A549 (cell line): ENCODE data around the gene GALNT15. TPM values are rescaled to one million over a fixed set of nuclear protein-coding genes. Genes with fewer than 3 reads are reported as not detected.
A peak's percentile ranks its signal among the peaks of the same experiment; 100 is the strongest.

Source experiments
- ATAC-seq, 2 experiments: fragments of 200-7000 bp in 1 of 2; fragments of >200 bp in 1 of 2; cut with Nextera tagmentation in 1 of 2; cut with Tn5 transposase in 1 of 2; 3 replicates each; pipeline versions ENCODE4 v1.8.0 to v1.9.1; 2018 to 2020; ENCODE audit warnings: mild to moderate bottlenecking in 1 of 2, moderate library complexity in 1 of 2
- CTCF ChIA-PET: fragments of 300-600 bp; sonication (Branson Sonifier 250); formaldehyde crosslinking; extraction: SDS; loops from one replicate; lab custom pipeline; 2021; ENCODE audit warnings: antibody characterized with exemption, inconsistent platforms; lab: Yijun Ruan, JAX
- POLR2A ChIA-PET: fragments of 350-600 bp; formaldehyde crosslinking; extraction: SDS; loops from one replicate; lab custom pipeline; 2021; ENCODE audit warnings: antibody characterized with exemption, inconsistent platforms; lab: Yijun Ruan, JAX
- DNase-seq, 2 experiments: peaks; one replicate each; pipeline versions ENCODE4 v3.0.0 to v3.0.0-alpha.2; 2011 to 2016; ENCODE audit warnings: low read depth in 1 of 2, low spot score in 1 of 2
- FAIRE-seq: peaks from 2 replicates; lab custom pipeline; 2011; peaks lifted over from hg19 to GRCh38; lab: Jason Lieb, UNC
- H3K27ac ChIP-seq, 2 experiments: fragments of >200 bp; sonication (Bioruptor Twin); formaldehyde crosslinking; 3 replicates each; pipeline ENCODE4 v1.5.1; 2016 to 2017
- H3K4me1 ChIP-seq: fragments of >200 bp; sonication (Bioruptor Twin); formaldehyde crosslinking; 3 replicates; pipeline ENCODE4 v1.6.1; 2016
- H3K4me2 ChIP-seq: fragments of >200 bp; sonication (Bioruptor Twin); formaldehyde crosslinking; 3 replicates; pipeline ENCODE4 v1.6.1; 2016
- H3K4me3 ChIP-seq: fragments of >200 bp; sonication (Bioruptor Twin); formaldehyde crosslinking; 3 replicates; pipeline ENCODE4 v1.5.1; 2016
- H3K9me3 ChIP-seq: fragments of >200 bp; sonication (Bioruptor Twin); formaldehyde crosslinking; 3 replicates; pipeline ENCODE4 v1.6.1; 2016
- CBX2 ChIP-seq: fragments of 200-600 bp; sonication (generic); IDR thresholded peaks from 2 replicates; pipeline ENCODE4 v1.6.1; 2016; ENCODE audit warnings: low read depth, mild to moderate bottlenecking, borderline replicate concordance
- CHD4 ChIP-seq: fragments of 200-600 bp; sonication (generic); IDR thresholded peaks from 2 replicates; pipeline ENCODE4 v1.6.1; 2016; ENCODE audit warnings: antibody characterized with exemption, mild to moderate bottlenecking, borderline replicate concordance
- E2F6 ChIP-seq: IDR thresholded peaks from 2 replicates; pipeline ENCODE4 v1.6.1; 2012; ENCODE audit warnings: low read depth, borderline replicate concordance
- ESRRA ChIP-seq: fragments of 150-350 bp; IDR thresholded peaks from 2 replicates; pipeline ENCODE4 v1.6.1; 2014; ENCODE audit warnings: mild to moderate bottlenecking, low read length, borderline replicate concordance
- FOSB ChIP-seq: fragments of 250-450 bp; sonication (Bioruptor Pico); IDR thresholded peaks from 2 replicates; pipeline ENCODE4 v1.5.0; 2020; ENCODE audit warnings: mild to moderate bottlenecking, moderate library complexity
- FOSL2 ChIP-seq, 2 experiments: fragments of 450-650 bp in 1 of 2; fragments of >200 bp in 1 of 2; sonication (Bioruptor Twin) in 1 of 2; formaldehyde crosslinking; IDR thresholded peaks; 2 replicates each; pipeline versions ENCODE4 v1.5.0 to v1.6.1; 2016 to 2020; ENCODE audit warnings: mild to moderate bottlenecking in 1 of 2, moderate library complexity in 1 of 2
- HEYL ChIP-seq: fragments of 250-450 bp; sonication (Bioruptor Pico); IDR thresholded peaks from 2 replicates; pipeline ENCODE4 v1.8.0; 2021; ENCODE audit warnings: mild to moderate bottlenecking, moderate library complexity
- HOXA7 ChIP-seq: fragments of 250-450 bp; sonication (Bioruptor Pico); IDR thresholded peaks from 2 replicates; pipeline ENCODE4 v1.5.0; 2020; ENCODE audit warnings: mild to moderate bottlenecking, moderate library complexity
- JUN ChIP-seq, 2 experiments: fragments of >200 bp; sonication (Bioruptor Twin); formaldehyde crosslinking; IDR thresholded peaks; 2 replicates in 1 of 2; 3 replicates in 1 of 2; pipeline ENCODE4 v1.6.1; 2016 to 2017
- KDM1A ChIP-seq: fragments of 200-600 bp; sonication (generic); IDR thresholded peaks from 2 replicates; pipeline ENCODE4 v1.6.1; 2016; ENCODE audit warnings: low read depth, mild to moderate bottlenecking
- MYC ChIP-seq: IDR thresholded peaks from 2 replicates; pipeline ENCODE4 v1.6.1; 2012; ENCODE audit warnings: mild to moderate bottlenecking, inconsistent platforms, low read length, improper control_type of control experiment, borderline replicate concordance
- RAD21 ChIP-seq, 2 experiments: fragments of >200 bp in 1 of 2; sonication (Bioruptor Twin) in 1 of 2; formaldehyde crosslinking in 1 of 2; IDR thresholded peaks in 1 of 2; conservative IDR thresholded peaks in 1 of 2; 2 replicates in 1 of 2; 3 replicates in 1 of 2; pipeline ENCODE4 v1.6.1; 2012 to 2018; ENCODE audit warnings: inconsistent platforms in 1 of 2
- SMC3 ChIP-seq: fragments of >200 bp; sonication (Bioruptor Twin); formaldehyde crosslinking; IDR thresholded peaks from 3 replicates; pipeline ENCODE4 v1.6.1; 2018; ENCODE audit warnings: inconsistent platforms
- ZNF302 ChIP-seq: fragments of 250-450 bp; sonication (Bioruptor Pico); IDR thresholded peaks from 2 replicates; pipeline ENCODE4 v1.9.0; 2021; ENCODE audit warnings: inconsistent platforms, mild to moderate bottlenecking, moderate library complexity
- WGBS: methylation state at CpG from one replicate; pipeline ENCODE4 v1.1.6; 2017; ENCODE audit errors: missing lambda C conversion rate; 5-methylcytosine and 5-hydroxymethylcytosine counted together
- polyA minus RNA-seq: library from RNA; depleted of rRNA, polyadenylated mRNA; stranded (reverse); fragments of >200 nt; gene quantifications from 2 replicates; pipeline ENCODE4 v1.2.3, GENCODE V29; 2011; rRNA and poly(A)+ RNA removed
- polyA plus RNA-seq, 4 experiments: library from polyadenylated mRNA; depleted of rRNA in 3 of 4; stranded (reverse); fragments of >200 nt; fragmentation: RNase III in 1 of 4; extraction: RNeasy Plus Mini Kit Qiagen cat#74134 plus additional on column Dnase treatment in 1 of 4; gene quantifications; 2 replicates in 3 of 4; 3 replicates in 1 of 4; pipeline ENCODE4 v1.2.3, GENCODE V29; 2011 to 2017
- TF ChIP-seq, protein P1 (sequence below): fragments of 450-650 bp; IDR thresholded peaks from 2 replicates; pipeline ENCODE4 v1.6.1; 2014; ENCODE audit warnings: antibody characterized with exemption
- TF ChIP-seq, protein P2 (sequence below): fragments of >200 bp; sonication (Bioruptor Twin); formaldehyde crosslinking; IDR thresholded peaks from 2 replicates; pipeline ENCODE4 v1.6.1; 2016
- TF ChIP-seq, protein P3 (sequence below): fragments of 150-350 bp; IDR thresholded peaks from 2 replicates; pipeline ENCODE4 v1.6.1; 2014; ENCODE audit warnings: low read depth, mild to moderate bottlenecking, low read length

GALNT15 gene, protein sequence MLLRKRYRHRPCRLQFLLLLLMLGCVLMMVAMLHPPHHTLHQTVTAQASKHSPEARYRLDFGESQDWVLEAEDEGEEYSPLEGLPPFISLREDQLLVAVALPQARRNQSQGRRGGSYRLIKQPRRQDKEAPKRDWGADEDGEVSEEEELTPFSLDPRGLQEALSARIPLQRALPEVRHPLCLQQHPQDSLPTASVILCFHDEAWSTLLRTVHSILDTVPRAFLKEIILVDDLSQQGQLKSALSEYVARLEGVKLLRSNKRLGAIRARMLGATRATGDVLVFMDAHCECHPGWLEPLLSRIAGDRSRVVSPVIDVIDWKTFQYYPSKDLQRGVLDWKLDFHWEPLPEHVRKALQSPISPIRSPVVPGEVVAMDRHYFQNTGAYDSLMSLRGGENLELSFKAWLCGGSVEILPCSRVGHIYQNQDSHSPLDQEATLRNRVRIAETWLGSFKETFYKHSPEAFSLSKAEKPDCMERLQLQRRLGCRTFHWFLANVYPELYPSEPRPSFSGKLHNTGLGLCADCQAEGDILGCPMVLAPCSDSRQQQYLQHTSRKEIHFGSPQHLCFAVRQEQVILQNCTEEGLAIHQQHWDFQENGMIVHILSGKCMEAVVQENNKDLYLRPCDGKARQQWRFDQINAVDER
- 0.04 and 0.08 TPM in 2 replicates for polyA plus RNA-seq (2011; rRNA removed)
- 0.01 and 0.04 TPM in 2 replicates for polyA plus RNA-seq (2012; cell fraction: cytosol; rRNA removed)
- 0.02 TPM in 1 of 2 replicates, not detected in the other for polyA plus RNA-seq (2012; cell fraction: nucleus; rRNA removed)
- not detected in 3 replicates for polyA plus RNA-seq (2017; fragmentation: RNase III; extraction: RNeasy Plus Mini Kit Qiagen cat#74134 plus additional on column Dnase treatment)
- 0.50 and 0.73 TPM in 2 replicates for polyA minus RNA-seq

DNA sequence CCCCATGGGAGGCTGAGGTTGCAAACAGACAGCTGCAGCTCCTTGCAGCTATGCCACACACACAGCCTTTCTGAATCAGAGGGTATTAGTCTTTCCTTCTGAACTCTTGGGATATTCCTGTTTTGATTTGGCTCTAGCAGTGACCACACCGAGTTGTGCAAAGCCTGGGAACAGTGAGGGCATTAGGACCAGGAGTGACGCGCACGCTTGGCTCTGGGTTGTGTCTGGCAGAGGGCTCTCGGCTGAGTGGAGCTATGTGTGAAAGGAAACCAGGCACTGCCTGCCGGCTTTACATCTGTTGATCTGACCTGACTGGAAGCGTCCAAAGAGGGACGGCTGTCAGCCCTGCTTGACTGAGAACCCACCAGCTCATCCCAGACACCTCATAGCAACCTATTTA is at the start of gene GALNT15:
Gene GALNT15, plus strand, starts transcription at position 292 of the 400 bp plus-strand sequence. CDS start 472 bp downstream, outside the sequence.
- Histone ChIP-seq H3K4me2 (no peak within 1 kb of the TSS), H3K27ac (peak within 1 kb of the TSS; percentile 31 to 51; a peak in 3 of 6 replicates), H3K4me3 (no peak within 1 kb of the TSS), H3K4me1 (peaks cover 17% of the 10 kb centered on the region; the same call in 2 of the 3 replicates), H3K9me3 (no peaks in the 10 kb centered on the region)
- TF ChIP-seq FOSL2 (IDR thresholded peaks at IDR 0.05): no peak
- no peak for TF ChIP-seq FOSL2 (CRISPR knock-in tag; IDR thresholded peaks at IDR 0.05)
- TF ChIP-seq FOSB (CRISPR knock-in tag): no peak
- no peak for TF ChIP-seq SMC3
- TF ChIP-seq HOXA7 (CRISPR knock-in tag): no peak
- no peak for TF ChIP-seq JUN (IDR thresholded peaks at IDR 0.05)
- TF ChIP-seq RAD21 (conservative IDR thresholded peaks at IDR 0.05 in 1 of 2, IDR thresholded peaks at IDR 0.05 in 1 of 2): no peak
- no peak for TF ChIP-seq KDM1A
- TF ChIP-seq, protein P1, sequence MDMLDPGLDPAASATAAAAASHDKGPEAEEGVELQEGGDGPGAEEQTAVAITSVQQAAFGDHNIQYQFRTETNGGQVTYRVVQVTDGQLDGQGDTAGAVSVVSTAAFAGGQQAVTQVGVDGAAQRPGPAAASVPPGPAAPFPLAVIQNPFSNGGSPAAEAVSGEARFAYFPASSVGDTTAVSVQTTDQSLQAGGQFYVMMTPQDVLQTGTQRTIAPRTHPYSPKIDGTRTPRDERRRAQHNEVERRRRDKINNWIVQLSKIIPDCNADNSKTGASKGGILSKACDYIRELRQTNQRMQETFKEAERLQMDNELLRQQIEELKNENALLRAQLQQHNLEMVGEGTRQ: no peak
- TF ChIP-seq CHD4: no peak
- no peak for TF ChIP-seq ESRRA
- TF ChIP-seq, protein P2, sequence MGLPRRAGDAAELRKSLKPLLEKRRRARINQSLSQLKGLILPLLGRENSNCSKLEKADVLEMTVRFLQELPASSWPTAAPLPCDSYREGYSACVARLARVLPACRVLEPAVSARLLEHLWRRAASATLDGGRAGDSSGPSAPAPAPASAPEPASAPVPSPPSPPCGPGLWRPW: no peak
- no peak for TF ChIP-seq ZNF302
- TF ChIP-seq CBX2: no peak
- no peak for TF ChIP-seq MYC
- FAIRE-seq: no peak
- no peak for ATAC-seq
- CTCF ChIA-PET: interaction anchor here (1.1 to 19.6 kb wide), 8 partner anchors 8 to 358 kb away, joined by 3 to 373 read pairs (median 4); no protein-coding TSS in a partner anchor
- DNase-seq: no peak
- 91% methylated on average over 8 of the region's 8 CpGs for WGBS
- POLR2A ChIA-PET: no interaction called here

GRCh38 chr3:16126634-16127033 is 47.8 kb upstream of the GALNT15 start:
- CTCF ChIA-PET: interaction anchor here (1.0 to 2.5 kb wide), 2 partner anchors 11 to 79 kb away, joined by 3 to 7 read pairs; no protein-coding TSS in a partner anchor
- WGBS: 85% methylated on average over 8 of the region's 8 CpGs

More at GRCh38 chr3:16126634-16127033, 47.8 kb upstream of the GALNT15 start:
- no peak overlapping the region for H3K4me3 ChIP-seq
- ATAC-seq: no peak
- H3K4me2 ChIP-seq: no peak overlapping the region
- H3K27ac ChIP-seq: no peak overlapping the region
- TF ChIP-seq HEYL (CRISPR knock-in tag) (no peak), E2F6 (no peak)
- TF ChIP-seq, protein P3, sequence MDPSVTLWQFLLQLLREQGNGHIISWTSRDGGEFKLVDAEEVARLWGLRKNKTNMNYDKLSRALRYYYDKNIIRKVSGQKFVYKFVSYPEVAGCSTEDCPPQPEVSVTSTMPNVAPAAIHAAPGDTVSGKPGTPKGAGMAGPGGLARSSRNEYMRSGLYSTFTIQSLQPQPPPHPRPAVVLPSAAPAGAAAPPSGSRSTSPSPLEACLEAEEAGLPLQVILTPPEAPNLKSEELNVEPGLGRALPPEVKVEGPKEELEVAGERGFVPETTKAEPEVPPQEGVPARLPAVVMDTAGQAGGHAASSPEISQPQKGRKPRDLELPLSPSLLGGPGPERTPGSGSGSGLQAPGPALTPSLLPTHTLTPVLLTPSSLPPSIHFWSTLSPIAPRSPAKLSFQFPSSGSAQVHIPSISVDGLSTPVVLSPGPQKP: no peak
- peaks cover 15% of the 10 kb centered on the region; the same call in 2 of the 3 replicates for H3K4me1 ChIP-seq
- FAIRE-seq: no peak
- H3K9me3 ChIP-seq: no peaks in the 10 kb centered on the region
- POLR2A ChIA-PET: no interaction called here
- DNase-seq: no peak
